MM.1S (cell line): Measurements from ENCODE around the gene TAOK1.

Source experiments
- DNase-seq: peaks from one replicate; pipeline ENCODE4 v3.0.0-alpha.2; 2015
- H2AFZ ChIP-seq: fragments of 300-600 bp; sonication (generic); 2 replicates; pipeline ENCODE4 v1.6.0; 2016; ENCODE audit warnings: antibody characterized with exemption, low read length
- H3F3A ChIP-seq: fragments of 300-600 bp; sonication (generic); 2 replicates; pipeline ENCODE4 v1.6.1; 2016; ENCODE audit warnings: mild to moderate bottlenecking, antibody characterized with exemption, low read length, moderate library complexity, mixed read lengths; ENCODE audit not compliant: insufficient read depth
- H3K27ac ChIP-seq: fragments of 300-600 bp; sonication (generic); 2 replicates; pipeline ENCODE4 v1.5.1; 2016; ENCODE audit warnings: mild to moderate bottlenecking, low read length
- H3K27me3 ChIP-seq: fragments of 300-600 bp; sonication (generic); replicated peaks from 2 replicates; pipeline ENCODE4 v1.6.0; 2016; ENCODE audit warnings: low read length; ENCODE audit not compliant: insufficient read depth
- H3K36me3 ChIP-seq: fragments of 300-600 bp; sonication (generic); replicated peaks from 2 replicates; pipeline ENCODE4 v1.6.1; 2016; ENCODE audit warnings: mild to moderate bottlenecking, low read length, mixed read lengths; ENCODE audit not compliant: insufficient read depth
- H3K4me1 ChIP-seq: fragments of 300-600 bp; sonication (generic); 2 replicates; pipeline ENCODE4 v1.6.1; 2016; ENCODE audit warnings: low read length, mixed read lengths
- H3K4me2 ChIP-seq: fragments of 300-600 bp; sonication (generic); 2 replicates; pipeline ENCODE4 v1.6.0; 2016; ENCODE audit warnings: low read depth, low read length
- H3K4me3 ChIP-seq: fragments of 300-600 bp; sonication (generic); 2 replicates; pipeline ENCODE4 v1.5.1; 2016; ENCODE audit warnings: low read length, mixed read lengths
- H3K79me2 ChIP-seq: fragments of 300-600 bp; sonication (generic); 2 replicates; pipeline ENCODE4 v1.6.1; 2016; ENCODE audit warnings: mixed run types, low read length, mixed read lengths
- H3K9ac ChIP-seq: fragments of 300-600 bp; sonication (generic); 2 replicates; pipeline ENCODE4 v1.6.1; 2016; ENCODE audit warnings: low read length, mixed read lengths
- H3K9me2 ChIP-seq: fragments of 300-600 bp; sonication (generic); replicated peaks from 2 replicates; pipeline ENCODE4 v1.6.1; 2016; ENCODE audit warnings: mild to moderate bottlenecking, low read length, mixed read lengths; ENCODE audit not compliant: insufficient read depth
- H3K9me3 ChIP-seq: fragments of 300-600 bp; sonication (generic); replicated peaks from 2 replicates; pipeline ENCODE4 v1.6.1; 2016; ENCODE audit warnings: mild to moderate bottlenecking, low read length, mixed read lengths; ENCODE audit not compliant: insufficient read depth
- H4K20me1 ChIP-seq: fragments of 300-600 bp; sonication (generic); 2 replicates; pipeline ENCODE4 v1.6.1; 2016; ENCODE audit warnings: mild to moderate bottlenecking, low read length, moderate library complexity, mixed read lengths; ENCODE audit not compliant: insufficient read depth
- EZH2 ChIP-seq: fragments of 300-600 bp; sonication (generic); optimal IDR thresholded peaks from 2 replicates; pipeline ENCODE3; 2017; ENCODE audit warnings: low read depth, mild to moderate bottlenecking, antibody characterized with exemption, low read length, mixed read lengths
- EZH2phosphoT487 ChIP-seq: fragments of 300-600 bp; sonication (generic); IDR thresholded peaks from 2 replicates; pipeline ENCODE4 v1.6.1; 2018; ENCODE audit warnings: antibody characterized with exemption, low read length
- TF ChIP-seq, protein P1 (sequence below): fragments of 300-600 bp; sonication (generic); IDR thresholded peaks from 2 replicates; pipeline ENCODE4 v1.5.1; 2016; ENCODE audit warnings: antibody characterized with exemption, low read length, mixed read lengths

The TAOK1 gene

DNA sequence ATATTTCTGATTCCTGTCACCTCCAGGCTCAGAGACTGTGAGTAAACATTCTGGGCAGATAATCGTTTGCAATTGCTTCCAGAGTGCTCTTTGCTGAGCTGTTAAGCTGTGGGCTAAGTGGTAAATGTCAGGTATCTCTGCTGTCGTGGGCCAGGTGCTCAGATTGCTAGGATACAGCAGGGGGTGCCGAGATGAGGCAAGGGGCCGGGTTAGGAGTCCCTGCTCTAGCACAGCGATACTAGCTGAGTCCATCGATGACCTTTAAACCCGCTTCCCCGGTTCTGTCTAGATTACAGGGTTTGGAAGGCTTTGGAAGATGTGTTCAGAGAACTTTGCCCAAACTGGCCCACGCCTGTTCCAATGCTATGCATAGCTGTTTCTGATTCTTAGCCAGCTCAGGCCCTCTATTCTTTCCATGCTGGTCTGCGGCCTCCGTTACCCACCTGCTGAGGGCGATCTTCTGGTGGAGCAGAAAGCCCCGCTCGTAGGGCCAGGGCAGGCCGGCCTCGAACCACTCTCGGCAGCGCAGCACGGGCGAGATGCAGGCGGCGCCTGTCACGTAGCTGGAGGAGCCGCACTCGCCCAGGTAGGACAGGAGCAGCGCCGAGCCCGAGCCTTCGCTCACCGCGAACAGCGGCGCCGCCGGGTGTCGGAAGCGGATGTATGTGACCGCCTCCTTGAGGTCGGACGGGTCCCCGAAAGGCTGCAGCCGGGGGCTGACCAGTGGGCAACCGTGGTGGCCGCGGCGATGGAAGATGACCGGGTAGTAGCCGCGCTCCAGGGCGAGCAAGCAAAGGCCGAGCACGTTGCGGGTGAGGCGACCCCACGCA lies 175.7 kb downstream of the TAOK1 start:
- TF ChIP-seq, protein P1, sequence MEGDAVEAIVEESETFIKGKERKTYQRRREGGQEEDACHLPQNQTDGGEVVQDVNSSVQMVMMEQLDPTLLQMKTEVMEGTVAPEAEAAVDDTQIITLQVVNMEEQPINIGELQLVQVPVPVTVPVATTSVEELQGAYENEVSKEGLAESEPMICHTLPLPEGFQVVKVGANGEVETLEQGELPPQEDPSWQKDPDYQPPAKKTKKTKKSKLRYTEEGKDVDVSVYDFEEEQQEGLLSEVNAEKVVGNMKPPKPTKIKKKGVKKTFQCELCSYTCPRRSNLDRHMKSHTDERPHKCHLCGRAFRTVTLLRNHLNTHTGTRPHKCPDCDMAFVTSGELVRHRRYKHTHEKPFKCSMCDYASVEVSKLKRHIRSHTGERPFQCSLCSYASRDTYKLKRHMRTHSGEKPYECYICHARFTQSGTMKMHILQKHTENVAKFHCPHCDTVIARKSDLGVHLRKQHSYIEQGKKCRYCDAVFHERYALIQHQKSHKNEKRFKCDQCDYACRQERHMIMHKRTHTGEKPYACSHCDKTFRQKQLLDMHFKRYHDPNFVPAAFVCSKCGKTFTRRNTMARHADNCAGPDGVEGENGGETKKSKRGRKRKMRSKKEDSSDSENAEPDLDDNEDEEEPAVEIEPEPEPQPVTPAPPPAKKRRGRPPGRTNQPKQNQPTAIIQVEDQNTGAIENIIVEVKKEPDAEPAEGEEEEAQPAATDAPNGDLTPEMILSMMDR, result peak; percentile 28
- TF ChIP-seq EZH2phosphoT487, result no peak
- no peaks in the 10 kb centered on the region for H3K9me3 ChIP-seq
- H3F3A ChIP-seq, result peaks cover 36% of the 10 kb centered on the region
- H3K27ac ChIP-seq, result peak overlapping the region; percentile 71; the same call in 1 of the 2 replicates
- peaks cover 11% of the 10 kb centered on the region for H3K4me1 ChIP-seq
- H4K20me1 ChIP-seq, result no peaks in the 10 kb centered on the region
- peak overlapping the region; percentile 72 for H3K9ac ChIP-seq
- no peaks in the 10 kb centered on the region for H3K9me2 ChIP-seq
- peak overlapping the region; percentile 75 for H2AFZ ChIP-seq
- H3K4me3 ChIP-seq, result peak overlapping the region; percentile 70
- H3K27me3 ChIP-seq, result no peaks in the 10 kb centered on the region
- DNase-seq, result peak; percentile 76
- H3K36me3 ChIP-seq, result no peaks in the 10 kb centered on the region
- peak overlapping the region; percentile 86 for H3K4me2 ChIP-seq
- peaks cover 14% of the 10 kb centered on the region for H3K79me2 ChIP-seq

DNA sequence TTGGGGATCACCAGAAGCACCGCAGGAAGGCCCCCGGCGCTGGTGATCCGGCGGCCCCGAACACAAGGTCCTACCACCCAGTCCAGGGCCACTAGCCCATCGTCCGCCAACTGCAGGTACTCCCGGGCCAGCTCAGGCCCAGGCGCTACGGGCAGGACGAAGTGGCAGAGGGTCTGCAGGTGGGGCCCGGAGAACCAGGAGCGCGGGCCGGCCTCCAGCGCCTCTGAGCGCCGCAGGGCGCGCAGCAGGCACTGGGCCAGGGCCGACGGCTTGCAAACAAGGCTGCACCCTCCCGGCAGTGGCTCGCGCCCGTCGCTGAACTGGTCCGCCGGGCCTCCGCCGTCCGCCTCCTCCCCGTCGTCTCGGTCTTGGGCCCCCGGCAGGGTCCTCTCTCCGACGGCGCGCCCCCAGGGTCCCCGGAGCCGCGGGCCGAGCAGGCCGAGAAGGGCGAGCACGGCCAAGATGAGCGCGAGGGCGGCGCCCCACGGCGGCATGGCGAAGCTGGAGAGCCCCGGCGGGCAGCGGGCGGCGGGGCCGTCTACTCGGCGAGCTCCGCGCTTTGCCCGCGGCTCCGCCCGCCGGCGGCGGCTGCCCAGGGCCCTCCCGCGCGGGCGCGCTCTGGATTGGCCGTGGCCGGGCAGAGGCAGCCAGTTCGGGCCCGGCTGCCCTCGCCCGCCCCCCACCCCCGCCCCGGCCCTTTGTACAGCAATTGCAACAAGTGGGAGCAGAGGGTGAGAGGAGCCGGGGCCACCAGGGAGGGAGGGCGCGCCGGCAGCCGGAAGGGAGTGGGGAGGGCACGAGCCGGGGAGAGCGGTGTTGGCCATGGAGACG lies 176.5 kb downstream of the TAOK1 start, which contains the start of gene ABHD15:
TSS of gene ABHD15 (minus strand) at position 565 of the 831 bp plus-strand sequence. CDS start at position 494, 71 bp downstream.
- Histone ChIP-seq H3K9ac (peak within 1 kb of the TSS; percentile 72), H2AFZ (peak within 1 kb of the TSS; percentile 82), H3K4me2 (peak within 1 kb of the TSS; percentile 99), H3K79me2 (peaks cover 14% of the 10 kb centered on the region), H3K36me3 (no peaks in the 10 kb centered on the region), H3K4me3 (peak within 1 kb of the TSS; percentile 77), H3K9me2 (no peaks in the 10 kb centered on the region), H3K9me3 (no peaks in the 10 kb centered on the region), H3F3A (peaks cover 34% of the 10 kb centered on the region), H4K20me1 (no peaks in the 10 kb centered on the region), H3K27me3 (no peaks in the 10 kb centered on the region), H3K4me1 (peaks cover 11% of the 10 kb centered on the region), H3K27ac (peak within 1 kb of the TSS; percentile 75; the same call in 1 of the 2 replicates)
- TF ChIP-seq, protein P1, result no peak
- no peak for TF ChIP-seq EZH2
- no peak for TF ChIP-seq EZH2phosphoT487
- DNase-seq, result peak; percentile 75

DNA sequence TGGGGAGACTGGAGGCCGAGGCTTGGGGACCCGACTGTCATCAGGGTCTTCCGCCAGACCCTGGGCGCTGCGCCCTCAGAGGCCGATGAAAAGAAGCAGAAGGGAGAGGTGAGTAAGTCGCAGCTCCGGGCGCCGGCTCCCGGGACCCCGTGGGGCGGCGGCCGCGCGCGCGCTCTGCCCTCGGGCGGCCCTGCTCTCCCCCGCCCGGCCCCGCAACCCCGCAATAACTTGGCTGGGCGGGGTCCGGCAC lies 177.1 kb downstream of the TAOK1 start:
- no peak for TF ChIP-seq EZH2phosphoT487
- TF ChIP-seq, protein P1, result no peak
- TF ChIP-seq EZH2, result no peak
- H3K36me3 ChIP-seq, result no peaks in the 10 kb centered on the region
- peaks cover 14% of the 10 kb centered on the region for H3K79me2 ChIP-seq
- H3K4me3 ChIP-seq, result peak overlapping the region; percentile 77
- no peaks in the 10 kb centered on the region for H3K9me2 ChIP-seq
- no peaks in the 10 kb centered on the region for H3K27me3 ChIP-seq
- peak overlapping the region; percentile 82 for H2AFZ ChIP-seq
- H3K27ac ChIP-seq, result peak overlapping the region; percentile 75; the same call in 1 of the 2 replicates
- H3K9me3 ChIP-seq, result no peaks in the 10 kb centered on the region
- H3K4me2 ChIP-seq, result peak overlapping the region; percentile 99
- no peaks in the 10 kb centered on the region for H4K20me1 ChIP-seq
- peaks cover 11% of the 10 kb centered on the region for H3K4me1 ChIP-seq
- peaks cover 34% of the 10 kb centered on the region for H3F3A ChIP-seq
- peak; percentile 31 for DNase-seq
- H3K9ac ChIP-seq, result peak overlapping the region; percentile 61; the same call in 1 of the 2 replicates
